ENCODE results near the gene TFPT. TPM values are rescaled to one million over a fixed set of nuclear protein-coding genes. Genes with fewer than 3 reads are reported as not detected.

Gene TFPT
- total and polyA plus RNA-seq, 2 of the 13 experiments (the other 11 are each of a cell fraction or from before 2014, with no cell fraction given) = 8.4 to 10.7 TPM

DNA sequence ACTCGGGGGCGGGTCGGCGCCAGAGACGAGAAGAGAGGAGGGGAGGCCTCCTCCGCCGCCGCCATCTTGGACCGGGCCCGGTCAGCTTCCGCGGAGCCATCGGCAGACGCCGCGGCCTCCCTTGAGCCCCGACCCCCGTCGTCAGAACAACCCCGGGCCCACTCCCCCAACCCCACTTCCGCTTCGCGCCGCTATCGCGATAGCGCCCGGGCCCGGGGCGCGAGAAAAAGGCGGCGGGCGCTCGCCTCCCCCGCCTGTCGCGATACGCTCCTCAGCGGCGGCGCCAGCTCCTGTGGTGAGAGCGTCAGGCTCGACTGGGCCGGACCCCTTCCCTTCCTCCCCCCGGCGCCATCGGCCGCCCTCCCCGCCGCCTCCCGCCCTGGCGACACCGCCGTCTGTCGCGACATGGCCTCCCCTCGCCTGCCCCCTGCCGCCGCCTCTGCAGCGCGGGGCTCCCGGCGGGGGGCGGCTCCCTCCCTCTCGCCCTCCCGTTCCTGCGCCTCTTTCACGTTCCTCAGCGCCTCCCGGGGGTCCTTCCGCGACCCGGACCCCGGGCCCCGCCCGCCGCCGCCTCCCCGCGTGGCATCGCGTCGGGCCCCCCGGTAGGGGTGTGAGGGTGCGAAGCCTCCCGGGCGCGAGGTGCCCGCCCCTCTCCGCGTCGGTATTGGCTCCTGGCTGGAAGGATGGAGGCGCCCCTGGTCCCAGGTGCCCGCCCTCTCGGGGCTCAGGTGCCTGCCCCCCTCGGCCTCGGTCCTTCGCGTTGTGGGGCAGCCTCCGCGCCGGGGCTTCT, 22.4 kb upstream of the TFPT start, which contains the start of gene CNOT3 (continued):
- TF ChIP-seq, protein P1, sequence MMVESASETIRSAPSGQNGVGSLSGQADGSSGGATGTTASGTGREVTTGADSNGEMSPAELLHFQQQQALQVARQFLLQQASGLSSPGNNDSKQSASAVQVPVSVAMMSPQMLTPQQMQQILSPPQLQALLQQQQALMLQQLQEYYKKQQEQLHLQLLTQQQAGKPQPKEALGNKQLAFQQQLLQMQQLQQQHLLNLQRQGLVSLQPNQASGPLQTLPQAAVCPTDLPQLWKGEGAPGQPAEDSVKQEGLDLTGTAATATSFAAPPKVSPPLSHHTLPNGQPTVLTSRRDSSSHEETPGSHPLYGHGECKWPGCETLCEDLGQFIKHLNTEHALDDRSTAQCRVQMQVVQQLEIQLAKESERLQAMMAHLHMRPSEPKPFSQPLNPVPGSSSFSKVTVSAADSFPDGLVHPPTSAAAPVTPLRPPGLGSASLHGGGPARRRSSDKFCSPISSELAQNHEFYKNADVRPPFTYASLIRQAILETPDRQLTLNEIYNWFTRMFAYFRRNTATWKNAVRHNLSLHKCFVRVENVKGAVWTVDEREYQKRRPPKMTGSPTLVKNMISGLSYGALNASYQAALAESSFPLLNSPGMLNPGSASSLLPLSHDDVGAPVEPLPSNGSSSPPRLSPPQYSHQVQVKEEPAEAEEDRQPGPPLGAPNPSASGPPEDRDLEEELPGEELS (CRISPR knock-in tag; IDR thresholded peaks at IDR 0.05) = no peak
- TF ChIP-seq, protein P2, sequence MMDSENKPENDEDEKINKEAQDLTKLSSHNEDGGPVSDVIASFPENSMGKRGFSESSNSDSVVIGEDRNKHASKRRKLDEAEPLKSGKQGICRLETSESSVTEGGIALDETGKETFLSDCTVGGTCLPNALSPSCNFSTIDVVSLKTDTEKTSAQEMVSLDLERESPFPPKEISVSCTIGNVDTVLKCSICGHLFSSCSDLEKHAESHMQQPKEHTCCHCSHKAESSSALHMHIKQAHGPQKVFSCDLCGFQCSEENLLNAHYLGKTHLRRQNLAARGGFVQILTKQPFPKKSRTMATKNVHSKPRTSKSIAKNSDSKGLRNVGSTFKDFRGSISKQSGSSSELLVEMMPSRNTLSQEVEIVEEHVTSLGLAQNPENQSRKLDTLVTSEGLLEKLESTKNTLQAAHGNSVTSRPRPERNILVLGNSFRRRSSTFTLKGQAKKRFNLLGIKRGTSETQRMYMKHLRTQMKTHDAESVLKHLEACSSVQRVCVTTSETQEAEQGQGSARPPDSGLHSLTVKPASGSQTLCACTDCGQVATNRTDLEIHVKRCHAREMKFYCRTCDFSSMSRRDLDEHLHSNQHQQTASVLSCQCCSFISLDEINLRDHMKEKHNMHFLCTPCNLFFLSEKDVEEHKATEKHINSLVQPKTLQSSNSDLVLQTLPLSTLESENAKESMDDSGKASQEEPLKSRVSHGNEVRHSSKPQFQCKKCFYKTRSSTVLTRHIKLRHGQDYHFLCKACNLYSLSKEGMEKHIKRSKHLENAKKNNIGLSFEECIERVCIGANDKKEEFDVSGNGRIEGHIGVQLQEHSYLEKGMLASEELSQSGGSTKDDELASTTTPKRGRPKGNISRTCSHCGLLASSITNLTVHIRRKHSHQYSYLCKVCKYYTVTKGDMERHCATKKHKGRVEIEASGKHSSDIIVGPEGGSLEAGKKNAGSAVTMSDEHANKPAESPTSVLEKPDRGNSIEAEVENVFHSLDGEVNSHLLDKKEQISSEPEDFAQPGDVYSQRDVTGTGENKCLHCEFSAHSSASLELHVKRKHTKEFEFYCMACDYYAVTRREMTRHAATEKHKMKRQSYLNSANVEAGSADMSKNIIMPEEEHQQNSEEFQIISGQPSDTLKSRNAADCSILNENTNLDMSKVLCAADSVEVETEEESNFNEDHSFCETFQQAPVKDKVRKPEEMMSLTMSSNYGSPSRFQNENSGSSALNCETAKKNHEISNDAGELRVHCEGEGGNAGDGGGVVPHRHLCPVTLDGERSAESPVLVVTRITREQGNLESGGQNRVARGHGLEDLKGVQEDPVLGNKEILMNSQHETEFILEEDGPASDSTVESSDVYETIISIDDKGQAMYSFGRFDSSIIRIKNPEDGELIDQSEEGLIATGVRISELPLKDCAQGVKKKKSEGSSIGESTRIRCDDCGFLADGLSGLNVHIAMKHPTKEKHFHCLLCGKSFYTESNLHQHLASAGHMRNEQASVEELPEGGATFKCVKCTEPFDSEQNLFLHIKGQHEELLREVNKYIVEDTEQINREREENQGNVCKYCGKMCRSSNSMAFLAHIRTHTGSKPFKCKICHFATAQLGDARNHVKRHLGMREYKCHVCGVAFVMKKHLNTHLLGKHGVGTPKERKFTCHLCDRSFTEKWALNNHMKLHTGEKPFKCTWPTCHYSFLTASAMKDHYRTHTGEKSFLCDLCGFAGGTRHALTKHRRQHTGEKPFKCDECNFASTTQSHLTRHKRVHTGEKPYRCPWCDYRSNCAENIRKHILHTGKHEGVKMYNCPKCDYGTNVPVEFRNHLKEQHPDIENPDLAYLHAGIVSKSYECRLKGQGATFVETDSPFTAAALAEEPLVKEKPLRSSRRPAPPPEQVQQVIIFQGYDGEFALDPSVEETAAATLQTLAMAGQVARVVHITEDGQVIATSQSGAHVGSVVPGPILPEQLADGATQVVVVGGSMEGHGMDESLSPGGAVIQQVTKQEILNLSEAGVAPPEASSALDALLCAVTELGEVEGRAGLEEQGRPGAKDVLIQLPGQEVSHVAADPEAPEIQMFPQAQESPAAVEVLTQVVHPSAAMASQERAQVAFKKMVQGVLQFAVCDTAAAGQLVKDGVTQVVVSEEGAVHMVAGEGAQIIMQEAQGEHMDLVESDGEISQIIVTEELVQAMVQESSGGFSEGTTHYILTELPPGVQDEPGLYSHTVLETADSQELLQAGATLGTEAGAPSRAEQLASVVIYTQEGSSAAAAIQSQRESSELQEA (CRISPR knock-in tag; IDR thresholded peaks at IDR 0.05; ENCODE audit: not compliant biosample characterization) = no peak
- no peak; the same call in 1 of the 2 replicates for TF ChIP-seq HOXD1 (CRISPR knock-in tag; IDR thresholded peaks at IDR 0.05)
- TF ChIP-seq ZNF468 (CRISPR knock-in tag; IDR thresholded peaks at IDR 0.05) = no peak
- TF ChIP-seq ZNF629 (CRISPR knock-in tag; conservative IDR thresholded peaks at IDR 0.05) = no peak
- no peak for TF ChIP-seq CBX1 (IDR thresholded peaks at IDR 0.05; ENCODE audit: low read depth)
- TF ChIP-seq STAG1 (CRISPR knock-in tag; IDR thresholded peaks at IDR 0.05) = no peak
- no peak for TF ChIP-seq GFI1 (CRISPR knock-in tag; IDR thresholded peaks at IDR 0.05; ENCODE audit: borderline replicate concordance)
- TF ChIP-seq, protein P3, sequence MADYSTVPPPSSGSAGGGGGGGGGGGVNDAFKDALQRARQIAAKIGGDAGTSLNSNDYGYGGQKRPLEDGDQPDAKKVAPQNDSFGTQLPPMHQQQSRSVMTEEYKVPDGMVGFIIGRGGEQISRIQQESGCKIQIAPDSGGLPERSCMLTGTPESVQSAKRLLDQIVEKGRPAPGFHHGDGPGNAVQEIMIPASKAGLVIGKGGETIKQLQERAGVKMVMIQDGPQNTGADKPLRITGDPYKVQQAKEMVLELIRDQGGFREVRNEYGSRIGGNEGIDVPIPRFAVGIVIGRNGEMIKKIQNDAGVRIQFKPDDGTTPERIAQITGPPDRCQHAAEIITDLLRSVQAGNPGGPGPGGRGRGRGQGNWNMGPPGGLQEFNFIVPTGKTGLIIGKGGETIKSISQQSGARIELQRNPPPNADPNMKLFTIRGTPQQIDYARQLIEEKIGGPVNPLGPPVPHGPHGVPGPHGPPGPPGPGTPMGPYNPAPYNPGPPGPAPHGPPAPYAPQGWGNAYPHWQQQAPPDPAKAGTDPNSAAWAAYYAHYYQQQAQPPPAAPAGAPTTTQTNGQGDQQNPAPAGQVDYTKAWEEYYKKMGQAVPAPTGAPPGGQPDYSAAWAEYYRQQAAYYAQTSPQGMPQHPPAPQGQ (CRISPR knock-in tag; IDR thresholded peaks at IDR 0.05; ENCODE audit: borderline replicate concordance) = no peak
- no peak for TF ChIP-seq ISX (CRISPR knock-in tag; conservative IDR thresholded peaks at IDR 0.05)
- TF ChIP-seq, protein P4, sequence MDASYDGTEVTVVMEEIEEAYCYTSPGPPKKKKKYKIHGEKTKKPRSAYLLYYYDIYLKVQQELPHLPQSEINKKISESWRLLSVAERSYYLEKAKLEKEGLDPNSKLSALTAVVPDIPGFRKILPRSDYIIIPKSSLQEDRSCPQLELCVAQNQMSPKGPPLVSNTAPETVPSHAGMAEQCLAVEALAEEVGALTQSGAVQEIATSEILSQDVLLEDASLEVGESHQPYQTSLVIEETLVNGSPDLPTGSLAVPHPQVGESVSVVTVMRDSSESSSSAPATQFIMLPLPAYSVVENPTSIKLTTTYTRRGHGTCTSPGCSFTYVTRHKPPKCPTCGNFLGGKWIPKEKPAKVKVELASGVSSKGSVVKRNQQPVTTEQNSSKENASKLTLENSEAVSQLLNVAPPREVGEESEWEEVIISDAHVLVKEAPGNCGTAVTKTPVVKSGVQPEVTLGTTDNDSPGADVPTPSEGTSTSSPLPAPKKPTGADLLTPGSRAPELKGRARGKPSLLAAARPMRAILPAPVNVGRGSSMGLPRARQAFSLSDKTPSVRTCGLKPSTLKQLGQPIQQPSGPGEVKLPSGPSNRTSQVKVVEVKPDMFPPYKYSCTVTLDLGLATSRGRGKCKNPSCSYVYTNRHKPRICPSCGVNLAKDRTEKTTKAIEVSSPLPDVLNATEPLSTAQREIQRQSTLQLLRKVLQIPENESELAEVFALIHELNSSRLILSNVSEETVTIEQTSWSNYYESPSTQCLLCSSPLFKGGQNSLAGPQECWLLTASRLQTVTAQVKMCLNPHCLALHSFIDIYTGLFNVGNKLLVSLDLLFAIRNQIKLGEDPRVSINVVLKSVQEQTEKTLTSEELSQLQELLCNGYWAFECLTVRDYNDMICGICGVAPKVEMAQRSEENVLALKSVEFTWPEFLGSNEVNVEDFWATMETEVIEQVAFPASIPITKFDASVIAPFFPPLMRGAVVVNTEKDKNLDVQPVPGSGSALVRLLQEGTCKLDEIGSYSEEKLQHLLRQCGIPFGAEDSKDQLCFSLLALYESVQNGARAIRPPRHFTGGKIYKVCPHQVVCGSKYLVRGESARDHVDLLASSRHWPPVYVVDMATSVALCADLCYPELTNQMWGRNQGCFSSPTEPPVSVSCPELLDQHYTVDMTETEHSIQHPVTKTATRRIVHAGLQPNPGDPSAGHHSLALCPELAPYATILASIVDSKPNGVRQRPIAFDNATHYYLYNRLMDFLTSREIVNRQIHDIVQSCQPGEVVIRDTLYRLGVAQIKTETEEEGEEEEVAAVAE (CRISPR knock-in tag; IDR thresholded peaks at IDR 0.05; ENCODE audit: borderline replicate concordance) = no peak
